ENCODE measurements around the gene NCSTN.

Gene NCSTN

GRCh38 chr1:160342953-160343869 lies at the start of gene NCSTN, which contains the start of gene COPA:
Gene NCSTN (plus strand): TSS chr1:160343383. CDS start chr1:160343397, 14 bp downstream.
Gene COPA (minus strand): TSS chr1:160343250. CDS start chr1:160343170, 80 bp downstream.
- FAIRE-seq, result no peak

DNA sequence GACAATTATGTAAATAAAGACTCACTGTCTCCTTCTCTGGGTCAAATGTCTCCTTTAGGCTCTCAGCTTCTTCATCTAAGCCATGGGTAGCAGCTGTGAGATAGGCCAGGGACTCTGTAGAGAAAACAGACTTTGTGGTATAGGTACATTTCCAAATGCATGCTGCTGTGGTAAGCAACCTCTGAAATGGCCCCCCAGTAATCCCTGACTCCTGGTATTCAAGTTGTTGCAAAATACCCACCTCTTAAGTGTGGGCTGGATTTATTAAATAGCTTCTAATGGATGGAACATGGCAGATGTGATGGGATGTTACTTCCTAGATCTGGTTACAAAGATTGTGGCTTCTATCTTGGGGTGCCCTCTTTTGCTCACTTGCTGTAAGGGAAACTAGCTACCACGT lies 47.1 kb upstream of the NCSTN start:
- no peak for FAIRE-seq

GRCh38 chr1:160300173-160300572 lies 43.0 kb upstream of the NCSTN start:
- FAIRE-seq, result no peak

DNA sequence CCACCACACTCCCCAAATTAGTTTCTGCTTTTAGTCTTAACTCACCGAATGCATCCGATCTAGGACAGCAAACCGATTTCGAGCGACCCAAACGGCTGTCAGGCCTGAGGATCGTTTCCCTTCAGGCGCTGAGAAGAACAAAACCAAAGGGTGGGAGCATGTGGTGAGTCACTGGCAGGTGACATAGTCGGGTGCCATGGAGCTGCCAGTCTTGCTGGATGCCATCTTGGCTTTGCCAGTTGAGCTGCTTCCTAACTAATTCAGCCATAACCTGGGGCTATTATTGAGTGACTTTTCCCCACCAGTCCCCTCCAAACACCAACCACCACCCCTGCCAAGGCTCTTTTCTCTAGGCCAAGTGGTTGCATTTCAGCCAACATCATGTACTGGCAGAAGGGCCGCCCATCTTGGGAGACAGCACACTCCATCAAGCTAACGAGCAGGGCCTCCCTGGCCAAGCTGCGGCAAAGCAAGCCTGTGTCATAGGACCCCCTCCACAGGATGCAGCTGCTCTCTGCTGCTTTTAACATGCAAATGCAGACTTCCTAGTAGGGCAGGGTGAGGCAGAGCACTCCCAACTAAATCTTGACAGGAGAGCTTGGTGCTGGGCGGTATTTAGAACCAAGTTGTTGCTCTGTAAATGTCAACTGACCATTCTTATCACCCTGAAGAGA lies 35.9 kb upstream of the NCSTN start:
- FAIRE-seq, result no peak

DNA sequence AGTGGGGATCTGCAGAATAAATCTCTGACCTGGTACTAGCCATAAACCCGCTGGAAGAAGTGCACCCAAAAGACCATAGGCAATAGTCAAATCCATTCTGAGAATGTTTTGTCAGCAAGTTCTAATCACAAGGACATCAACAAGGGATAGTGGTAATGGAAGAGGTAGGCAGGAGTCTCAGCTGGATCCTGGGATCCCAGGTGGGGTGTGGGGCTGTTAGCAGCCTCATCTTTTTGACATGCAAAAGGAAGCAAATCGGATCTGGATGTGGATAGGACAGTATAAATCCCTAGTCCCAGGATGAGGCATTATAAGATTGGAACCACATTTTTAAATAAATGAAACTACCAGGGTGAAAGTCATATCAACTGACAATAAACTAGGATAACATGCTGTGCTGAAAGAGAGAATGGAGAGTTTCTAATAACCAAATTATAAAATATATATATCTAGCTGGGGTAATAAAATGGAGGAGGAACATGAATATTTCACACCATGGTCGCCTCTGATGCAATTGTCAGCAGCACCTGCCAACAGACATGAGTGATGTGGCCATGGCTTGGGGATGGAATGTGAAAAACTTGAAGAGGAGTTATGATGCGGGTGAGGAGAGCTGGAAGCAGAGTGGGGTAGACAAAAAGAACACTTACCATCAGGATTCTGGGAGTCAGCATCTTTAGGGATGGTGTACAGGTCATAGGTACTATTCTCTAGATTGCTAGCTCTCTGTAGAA lies 34.6 kb upstream of the NCSTN start:
- no peak for FAIRE-seq

GRCh38 chr1:160309185-160309557 lies 34.0 kb upstream of the NCSTN start:
- FAIRE-seq, result no peak

- no peak for FAIRE-seq
Observed at GRCh38 chr1:160309571-160309970, 33.6 kb upstream of the NCSTN start.

DNA sequence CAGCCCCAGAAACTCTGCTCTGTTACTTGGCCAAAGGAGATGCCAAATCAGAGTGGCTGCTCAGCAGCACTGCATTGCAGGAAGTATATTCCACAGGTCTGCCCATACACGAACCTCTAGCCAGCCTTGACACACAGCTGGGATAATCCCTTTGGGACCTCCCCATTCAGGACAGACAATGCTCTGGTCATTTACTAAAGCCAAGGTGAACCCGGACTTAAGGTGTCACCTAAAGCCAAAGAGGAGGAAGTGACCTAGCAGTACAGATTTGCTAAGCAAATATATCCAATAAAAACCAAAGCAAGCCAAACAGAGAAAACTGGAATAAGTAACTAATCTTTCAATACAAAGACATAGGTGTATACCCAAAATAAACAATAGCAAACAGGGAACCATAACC lies 27.8 kb upstream of the NCSTN start:
- FAIRE-seq, result no peak

GRCh38 chr1:160322831-160323230 lies 20.4 kb upstream of the NCSTN start:
- FAIRE-seq, result no peak

- no peak for FAIRE-seq
Observed at GRCh38 chr1:160325252-160325651, 17.9 kb upstream of the NCSTN start.

DNA sequence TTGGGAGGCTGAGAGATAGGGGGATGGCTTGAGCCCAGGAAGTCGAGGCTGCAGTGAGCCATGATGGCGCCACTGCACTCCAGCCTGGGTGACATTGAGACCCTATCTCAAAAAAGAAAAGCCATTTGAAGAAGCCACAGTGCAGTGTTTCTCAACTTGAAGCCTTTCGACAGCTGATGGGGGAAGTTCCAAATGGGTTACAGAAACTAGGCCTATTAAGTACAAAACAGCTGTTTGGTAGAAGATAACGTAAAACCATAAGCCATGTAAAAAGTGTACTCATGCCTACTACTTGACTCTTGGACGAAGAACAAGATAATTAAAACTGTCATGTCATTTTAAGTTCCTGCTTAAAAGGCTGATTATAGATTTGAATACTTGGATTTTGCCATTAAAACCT lies 16.8 kb upstream of the NCSTN start:
- FAIRE-seq, result no peak

DNA sequence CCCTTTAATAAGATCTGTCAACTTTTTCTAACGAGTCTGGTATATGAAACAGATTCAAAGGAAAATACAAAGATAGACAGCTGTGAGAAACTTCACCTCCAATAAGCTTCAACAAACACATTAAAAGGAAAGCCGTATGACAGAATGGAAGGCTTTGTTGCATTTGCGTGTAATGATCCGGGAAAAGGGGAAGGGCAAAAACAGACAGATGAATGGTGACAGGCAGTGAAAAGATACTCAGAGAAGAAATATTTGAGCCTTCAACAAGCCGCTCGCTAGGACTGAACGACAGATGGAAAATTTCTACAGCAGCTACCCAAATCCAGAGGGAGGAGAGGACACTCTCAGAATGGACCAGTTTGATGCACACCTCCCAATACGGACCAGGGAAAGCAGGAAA lies 15.0 kb upstream of the NCSTN start:
- no peak for FAIRE-seq

GRCh38 chr1:160330119-160330518 lies 13.1 kb upstream of the NCSTN start:
- FAIRE-seq, result no peak

DNA sequence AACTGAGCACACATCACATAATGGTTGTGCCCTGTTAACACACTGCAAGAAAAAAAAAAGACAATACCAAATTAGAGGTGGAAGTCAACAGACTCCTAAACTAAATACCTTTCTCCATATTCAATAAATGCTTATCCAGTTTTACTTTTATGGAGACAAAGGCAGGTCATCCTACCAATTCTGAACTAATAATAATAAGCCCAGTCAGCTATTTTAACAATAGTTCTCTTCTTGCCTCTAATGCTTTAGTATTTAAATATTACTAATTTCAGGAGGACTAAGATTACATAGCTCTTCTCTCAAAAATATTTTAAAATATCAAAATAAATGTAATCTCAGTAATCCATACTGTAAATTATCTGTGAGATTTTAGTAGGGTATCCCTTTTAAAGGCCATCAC lies 10.7 kb upstream of the NCSTN start:
- FAIRE-seq, result no peak

DNA sequence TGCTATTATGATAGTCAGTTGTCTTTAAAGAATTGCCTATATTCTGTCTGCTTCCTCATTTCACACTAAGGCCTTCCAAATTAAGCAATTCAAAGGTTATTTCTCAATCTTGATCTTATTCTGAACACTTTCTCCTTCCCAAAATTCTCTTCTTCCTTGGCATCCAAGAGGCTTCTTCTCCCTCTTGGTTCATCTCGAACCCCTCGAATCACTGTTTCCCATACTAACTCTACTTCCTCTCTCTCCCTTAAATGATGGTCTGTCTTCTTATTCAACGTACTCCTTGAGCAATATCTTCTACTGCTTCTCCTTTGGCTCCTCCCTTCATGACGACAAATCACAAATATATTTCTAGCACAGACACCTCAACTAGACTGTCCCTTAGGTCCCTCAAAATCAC lies 4.6 kb upstream of the NCSTN start:
- no peak for FAIRE-seq

- FAIRE-seq, result no peak
Observed at GRCh38 chr1:160340146-160340545, 3.0 kb upstream of the NCSTN start.

GRCh38 chr1:160340866-160341265 lies 2.3 kb upstream of the NCSTN start:
- FAIRE-seq, result no peak

- FAIRE-seq, result no peak
Observed at GRCh38 chr1:160342526-160342925, 657 bp upstream of the NCSTN start.

DNA sequence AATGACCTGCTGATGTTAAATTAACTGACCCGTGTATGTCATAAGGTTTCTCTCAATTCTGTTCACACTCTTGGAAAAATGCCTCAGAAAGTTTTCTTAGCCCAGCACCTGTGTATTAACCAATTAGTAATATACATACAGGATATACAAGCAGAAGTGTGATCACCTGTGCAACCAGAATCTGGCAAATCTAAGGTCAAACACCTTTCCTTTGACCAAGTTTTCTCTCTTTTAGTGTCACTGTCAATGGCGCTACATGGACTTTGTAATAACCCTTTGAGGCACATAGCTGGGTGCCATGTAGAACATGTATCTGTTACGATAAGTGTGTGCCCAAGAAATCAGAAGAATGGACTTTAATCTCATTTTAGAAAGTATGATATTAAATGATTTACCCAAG lies 1.1 kb downstream of the NCSTN start:
- no peak for FAIRE-seq

GRCh38 chr1:160344936-160345335 lies 1.8 kb downstream of the NCSTN start:
- no peak for FAIRE-seq

DNA sequence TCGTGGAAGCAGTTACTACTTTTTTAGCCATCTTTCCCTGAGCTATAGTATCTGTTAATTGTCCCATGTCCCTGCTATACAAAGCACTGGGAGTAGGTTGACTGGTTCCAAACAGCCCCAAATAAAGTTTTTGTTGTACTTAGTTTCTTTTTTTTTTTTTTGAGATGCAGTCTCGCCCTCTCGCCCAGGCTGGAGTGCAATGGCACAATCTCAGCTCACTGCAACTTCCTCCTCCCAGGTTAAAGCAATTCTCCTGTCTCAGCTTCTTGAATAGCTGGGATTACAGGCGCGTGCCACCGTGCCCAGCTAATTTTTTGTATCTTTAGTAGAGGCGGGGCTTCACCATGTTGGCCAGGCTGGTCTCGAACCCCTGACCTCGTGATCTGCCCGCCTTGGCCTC lies 3.3 kb downstream of the NCSTN start:
- FAIRE-seq, result no peak

DNA sequence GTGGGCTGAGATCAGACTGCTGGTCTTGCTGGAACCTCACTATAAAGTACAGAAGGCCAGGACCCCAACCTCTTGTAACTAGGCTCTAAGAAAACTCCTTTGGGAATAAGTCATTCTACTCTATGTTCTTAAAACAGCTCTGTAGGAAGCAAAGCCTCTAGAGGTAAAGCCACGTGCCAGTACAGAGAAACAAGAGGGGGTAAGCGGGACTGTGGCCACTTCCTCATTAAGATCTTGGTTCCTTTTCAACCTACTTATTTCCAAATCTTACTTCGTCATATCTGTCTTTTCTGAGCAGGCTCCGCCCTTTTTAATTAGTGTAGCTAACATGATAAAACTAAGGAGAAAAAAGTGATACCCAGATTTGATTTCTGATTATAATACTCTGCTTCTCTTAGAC lies 3.8 kb downstream of the NCSTN start:
- FAIRE-seq, result no peak

DNA sequence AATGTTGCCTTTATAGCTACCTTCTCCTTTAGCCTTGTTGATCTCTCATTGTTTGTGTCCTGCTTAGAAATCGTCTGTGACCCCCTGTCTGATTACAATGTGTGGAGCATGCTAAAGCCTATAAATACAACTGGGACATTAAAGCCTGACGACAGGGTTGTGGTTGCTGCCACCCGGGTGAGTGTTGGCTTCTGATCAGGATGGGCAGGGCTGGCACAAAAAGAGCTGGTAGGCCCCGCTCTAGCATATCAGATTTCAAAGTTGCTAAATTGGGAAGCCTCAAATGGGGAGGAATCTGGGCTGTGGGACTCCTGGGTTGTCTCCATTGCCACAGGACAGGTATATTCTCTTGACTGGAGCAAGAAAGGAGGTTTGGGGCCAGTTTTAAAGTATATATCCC lies 8.4 kb downstream of the NCSTN start:
- no peak for FAIRE-seq

- no peak for FAIRE-seq
Observed at GRCh38 chr1:160352555-160352954, 9.4 kb downstream of the NCSTN start.

Data from islet of Langerhans (tissue), 1 donor.